ENCODE results near the gene HEY2. TPM values are rescaled to one million over a fixed set of nuclear protein-coding genes. Genes with fewer than 3 reads are reported as not detected.

HEY2 gene
- total and polyA plus RNA-seq, 4 donors: 10.3 to 28.3 (median 22.0) TPM

DNA sequence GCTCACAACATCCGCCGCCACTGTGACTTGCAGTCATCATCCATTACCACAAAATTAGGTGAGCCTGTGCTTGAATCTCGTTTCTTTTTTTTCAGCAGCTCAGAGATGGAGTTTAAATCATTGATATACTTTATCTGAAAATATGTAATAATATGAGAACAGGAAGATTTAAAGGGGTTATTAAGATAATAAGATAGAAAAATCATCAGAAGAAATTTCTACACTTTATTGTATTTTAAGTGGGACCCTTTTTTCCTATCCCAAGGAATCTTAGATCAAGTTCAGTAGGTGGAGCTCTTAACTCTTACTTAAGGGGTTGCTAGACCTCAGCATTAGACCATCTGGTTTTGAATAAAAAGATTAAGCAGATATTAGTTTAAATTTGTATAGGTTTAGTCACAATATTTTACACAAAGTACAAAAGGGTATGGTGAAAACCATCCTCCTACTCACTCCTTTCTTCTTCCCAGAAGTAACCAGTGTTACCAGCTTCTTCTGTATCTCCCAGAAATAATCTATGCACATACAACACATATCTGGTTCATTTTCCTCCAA, 32.0 kb downstream of the HEY2 start:
- WGBS (ENCODE audit: insufficient coverage): no CpG with 5 or more reads among the region's 3 CpGs
- peak in 3 of 6 donors; percentile 22 to 69 (median 42) for DNase-seq (ENCODE audit: low read depth in 4 of 6, low spot score in 6 of 6)
- H3K9me3 ChIP-seq (ENCODE audit: control insufficient read depth, insufficient read depth, low read length): no peaks in the 10 kb centered on the region
- no peaks in the 10 kb centered on the region for H3K4me1 ChIP-seq (ENCODE audit: control insufficient read depth, insufficient read depth, low read length)
- H3K27ac ChIP-seq (ENCODE audit: low read depth, low read length): peak overlapping the region; percentile 98
- no peaks in the 10 kb centered on the region for H3K36me3 ChIP-seq (ENCODE audit: control insufficient read depth, insufficient read depth, low read length)
- peak overlapping the region; percentile 95 for H3K4me3 ChIP-seq (ENCODE audit: low read depth, low read length)
- H3K27me3 ChIP-seq (ENCODE audit: control insufficient read depth, insufficient read depth, low read length): no peaks in the 10 kb centered on the region

DNA sequence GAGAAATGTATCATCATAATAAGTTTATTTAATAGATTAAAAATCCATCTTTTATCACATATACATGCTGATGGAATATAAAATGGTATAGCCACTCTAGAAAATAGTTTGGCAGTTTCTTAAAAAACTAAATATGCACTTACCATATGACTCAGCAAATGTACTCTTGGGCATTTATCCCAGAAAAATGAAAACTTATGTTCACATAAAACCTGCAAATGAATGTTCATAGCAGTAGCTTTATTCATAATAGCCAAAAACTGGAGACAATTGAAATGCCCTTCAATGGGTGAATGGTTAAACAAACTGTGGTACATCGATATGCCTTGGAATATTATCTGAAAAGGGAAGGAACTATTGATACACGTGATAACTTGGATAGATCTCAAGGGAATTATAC, 34.9 kb downstream of the HEY2 start:
- H3K4me3 ChIP-seq (ENCODE audit: low read depth, low read length): no peak overlapping the region
- H3K9me3 ChIP-seq (ENCODE audit: control insufficient read depth, insufficient read depth, low read length): no peaks in the 10 kb centered on the region
- H3K4me1 ChIP-seq (ENCODE audit: control insufficient read depth, insufficient read depth, low read length): peaks cover 3% of the 10 kb centered on the region
- H3K27ac ChIP-seq (ENCODE audit: low read depth, low read length): no peak overlapping the region
- no CpG with 5 or more reads among the region's 2 CpGs for WGBS (ENCODE audit: insufficient coverage)
- DNase-seq (ENCODE audit: low read depth in 4 of 6, low spot score in 6 of 6): peak in 1 of 6 donors; percentile 35
- no peaks in the 10 kb centered on the region for H3K27me3 ChIP-seq (ENCODE audit: control insufficient read depth, insufficient read depth, low read length)
- no peaks in the 10 kb centered on the region for H3K36me3 ChIP-seq (ENCODE audit: control insufficient read depth, insufficient read depth, low read length)

DNA sequence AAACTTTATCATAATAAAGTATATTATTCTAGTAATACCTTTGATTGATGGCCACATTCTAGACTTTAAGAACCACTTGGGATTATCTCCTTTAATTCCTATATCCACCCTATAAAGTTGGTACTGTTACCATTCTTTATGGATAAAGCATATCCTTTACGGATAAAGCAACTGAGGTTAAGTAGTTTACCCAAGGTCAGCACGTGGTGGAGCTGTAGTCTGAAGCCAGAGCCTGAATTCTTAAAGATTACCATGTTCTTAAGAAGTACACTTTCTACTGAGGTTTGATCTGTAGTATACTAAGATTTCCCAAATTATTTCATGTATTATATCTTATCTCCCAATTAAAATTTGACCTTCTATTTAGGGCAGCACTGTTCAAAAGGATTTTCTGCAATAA, 38.4 kb downstream of the HEY2 start:
- Histone ChIP-seq H3K4me3 (ENCODE audit: low read depth, low read length) (no peak overlapping the region), H3K27ac (ENCODE audit: low read depth, low read length) (no peak overlapping the region), H3K9me3 (ENCODE audit: control insufficient read depth, insufficient read depth, low read length) (no peaks in the 10 kb centered on the region), H3K27me3 (ENCODE audit: control insufficient read depth, insufficient read depth, low read length) (no peaks in the 10 kb centered on the region), H3K36me3 (ENCODE audit: control insufficient read depth, insufficient read depth, low read length) (no peaks in the 10 kb centered on the region), H3K4me1 (ENCODE audit: control insufficient read depth, insufficient read depth, low read length) (peaks cover 11% of the 10 kb centered on the region)
- WGBS (ENCODE audit: insufficient coverage): no CpG with 5 or more reads among the region's 2 CpGs
- DNase-seq (ENCODE audit: low read depth in 4 of 6, low spot score in 6 of 6): peak in 1 of 6 donors; percentile 46

DNA sequence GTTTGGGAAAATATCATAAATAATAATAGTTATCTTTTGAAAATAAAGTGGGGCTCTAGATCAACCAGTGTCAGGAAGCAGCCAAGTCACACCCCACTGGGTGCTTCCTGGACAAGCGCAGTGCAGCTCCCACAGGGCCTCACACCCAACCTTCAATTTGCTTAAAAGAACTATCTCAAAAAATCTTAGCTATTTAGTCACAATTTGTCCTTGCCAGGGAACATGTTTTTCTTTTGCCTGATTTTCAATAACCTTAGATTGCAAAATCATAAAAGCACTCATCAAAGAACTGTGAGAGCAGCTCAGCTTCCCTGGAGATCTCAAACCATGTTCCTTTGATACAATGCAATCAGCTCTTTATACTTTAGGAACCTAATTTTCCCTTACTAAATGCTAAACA, 39.7 kb downstream of the HEY2 start:
- DNase-seq (ENCODE audit: low read depth in 4 of 6, low spot score in 6 of 6): no peak
- Histone ChIP-seq H3K4me3 (ENCODE audit: low read depth, low read length) (no peak overlapping the region), H3K9me3 (ENCODE audit: control insufficient read depth, insufficient read depth, low read length) (no peaks in the 10 kb centered on the region), H3K36me3 (ENCODE audit: control insufficient read depth, insufficient read depth, low read length) (no peaks in the 10 kb centered on the region), H3K27ac (ENCODE audit: low read depth, low read length) (peak overlapping the region; percentile 98), H3K27me3 (ENCODE audit: control insufficient read depth, insufficient read depth, low read length) (no peaks in the 10 kb centered on the region), H3K4me1 (ENCODE audit: control insufficient read depth, insufficient read depth, low read length) (peaks cover 11% of the 10 kb centered on the region)
- 100% methylated on average over 1 of the region's 1 CpG for WGBS (ENCODE audit: insufficient coverage)

DNA sequence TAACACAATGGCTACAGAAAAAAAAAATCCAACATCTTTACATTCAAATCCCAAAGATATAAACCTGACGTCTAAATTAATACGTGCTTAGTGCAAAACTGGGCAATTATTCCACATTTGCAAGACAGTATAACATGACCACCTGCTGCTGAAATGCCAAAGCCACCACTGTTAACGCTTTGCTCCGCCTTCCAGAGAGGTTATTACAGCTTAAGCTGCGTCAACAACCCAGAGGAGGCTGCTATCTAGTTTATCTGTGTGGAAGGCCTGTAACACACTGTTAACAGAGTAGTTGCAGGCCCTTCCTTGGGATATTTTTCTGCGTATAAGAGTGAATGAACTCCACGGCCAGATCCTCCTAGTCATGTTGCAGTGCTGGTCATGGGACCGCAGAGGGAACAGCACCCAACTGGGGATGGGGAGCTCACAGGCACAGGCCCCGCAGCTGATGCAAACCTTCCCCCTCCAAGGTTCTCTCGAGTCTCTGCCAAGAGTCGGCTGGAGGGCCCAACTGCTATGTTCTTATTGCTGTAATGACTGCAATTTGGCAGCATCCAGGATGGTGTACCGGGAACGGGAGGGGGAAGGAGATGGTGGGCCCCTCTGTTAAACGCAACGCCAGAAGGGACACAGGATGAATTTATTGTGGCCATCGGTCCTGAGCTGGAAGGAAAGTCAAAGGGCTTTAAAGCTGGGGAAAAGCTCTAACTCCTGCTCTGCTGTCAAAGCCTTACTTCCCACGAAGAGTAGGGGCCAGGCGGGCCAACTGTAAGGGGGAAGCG, 40.3 kb downstream of the HEY2 start:
- Histone ChIP-seq H3K27me3 (ENCODE audit: control insufficient read depth, insufficient read depth, low read length) (no peaks in the 10 kb centered on the region), H3K36me3 (ENCODE audit: control insufficient read depth, insufficient read depth, low read length) (no peaks in the 10 kb centered on the region), H3K27ac (ENCODE audit: low read depth, low read length) (peak overlapping the region; percentile 98), H3K4me3 (ENCODE audit: low read depth, low read length) (peak overlapping the region; percentile 93), H3K9me3 (ENCODE audit: control insufficient read depth, insufficient read depth, low read length) (no peaks in the 10 kb centered on the region), H3K4me1 (ENCODE audit: control insufficient read depth, insufficient read depth, low read length) (peaks cover 11% of the 10 kb centered on the region)
- DNase-seq (ENCODE audit: low read depth in 4 of 6, low spot score in 6 of 6): peak in 5 of 6 donors; percentile 32 to 90 (median 50)
- 7% methylated on average over 18 of the region's 19 CpGs for WGBS (ENCODE audit: insufficient coverage)

DNA sequence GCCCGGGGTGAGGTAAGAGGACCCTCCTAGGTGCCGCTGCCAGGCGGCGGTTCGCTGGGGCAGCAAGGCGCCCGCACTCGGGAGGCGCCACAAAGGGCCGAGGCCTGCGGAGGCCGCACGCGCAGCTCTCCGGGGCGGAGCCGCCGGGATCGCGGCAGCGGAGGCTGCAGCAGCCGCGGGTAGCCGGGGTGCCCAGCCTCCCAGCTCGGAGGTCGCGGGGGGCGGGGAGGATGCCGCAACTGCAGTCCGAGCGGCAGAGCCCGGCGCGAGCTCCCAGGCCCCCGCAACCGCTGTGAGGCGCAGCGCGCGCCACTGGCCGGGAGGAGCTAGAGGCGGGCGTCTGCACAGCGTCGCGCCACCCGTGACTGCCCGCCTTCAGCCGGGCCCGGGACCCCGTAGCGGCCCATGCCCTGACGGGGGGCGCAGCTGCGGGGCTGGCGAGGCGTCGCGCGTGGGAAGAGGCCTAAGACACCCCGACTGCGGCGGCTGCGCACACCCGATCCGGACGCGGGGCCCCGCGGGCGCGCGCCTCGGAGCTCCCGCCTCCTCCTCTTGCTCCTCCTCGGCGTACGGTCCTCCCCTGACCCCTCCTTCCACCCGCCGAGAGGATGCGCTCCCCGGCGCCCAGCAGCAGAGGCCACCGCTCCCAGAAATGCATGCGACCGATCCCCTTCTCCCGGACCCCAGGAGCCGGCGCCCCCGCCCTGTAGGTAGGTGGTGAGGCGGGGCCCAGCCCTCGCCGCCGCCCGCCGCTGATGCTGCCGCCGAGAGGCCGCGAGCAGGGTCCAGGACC, 41.1 kb downstream of the HEY2 start, which contains the start of gene NCOA7:
Gene NCOA7, plus strand, starts transcription at position 603 of the 793 bp plus-strand sequence. CDS start 24,395 bp downstream, outside the sequence.
- Histone ChIP-seq H3K36me3 (ENCODE audit: control insufficient read depth, insufficient read depth, low read length) (no peaks in the 10 kb centered on the region), H3K27ac (ENCODE audit: low read depth, low read length) (peak within 1 kb of the TSS; percentile 98), H3K4me3 (ENCODE audit: low read depth, low read length) (peak within 1 kb of the TSS; percentile 93), H3K27me3 (ENCODE audit: control insufficient read depth, insufficient read depth, low read length) (no peaks in the 10 kb centered on the region), H3K9me3 (ENCODE audit: control insufficient read depth, insufficient read depth, low read length) (no peaks in the 10 kb centered on the region), H3K4me1 (ENCODE audit: control insufficient read depth, insufficient read depth, low read length) (peaks cover 11% of the 10 kb centered on the region)
- peak; percentile 70 to 95 (median 79) for DNase-seq (ENCODE audit: low read depth in 4 of 6, low spot score in 6 of 6)
- WGBS (ENCODE audit: insufficient coverage): under 1% methylated on average over 99 of the region's 100 CpGs

DNA sequence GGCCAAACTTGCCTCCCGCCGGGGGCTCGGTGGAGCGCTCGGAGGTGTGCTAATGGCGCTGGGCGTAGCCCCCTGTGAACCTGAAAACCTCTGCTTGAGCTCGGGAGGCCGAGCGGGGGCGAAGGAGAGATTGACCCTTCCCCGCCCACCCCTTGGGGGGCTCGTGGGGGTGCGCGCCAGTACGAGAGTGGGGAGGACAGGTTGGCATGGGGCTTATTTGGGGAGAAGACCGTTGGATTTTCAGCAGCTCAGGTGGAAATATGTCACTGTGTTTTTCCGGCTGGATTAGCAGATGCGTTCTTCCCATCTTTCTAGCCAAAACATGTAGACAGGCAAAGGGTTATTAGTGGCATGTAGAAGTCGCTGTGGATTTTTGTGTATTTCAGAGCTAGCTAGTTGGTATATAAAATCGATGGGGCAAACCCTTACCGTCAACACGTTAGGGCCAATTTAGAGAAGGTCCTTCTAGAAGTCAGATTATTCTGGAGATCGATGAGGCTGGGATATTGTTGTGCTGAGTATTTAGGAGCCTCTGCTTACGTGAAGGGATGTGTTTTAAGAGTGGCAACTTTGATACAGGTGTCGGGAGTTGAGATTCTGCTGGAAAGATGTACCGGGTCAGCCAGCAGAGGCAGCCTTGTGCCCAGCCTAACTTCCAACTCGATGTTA, 41.9 kb downstream of the HEY2 start:
- DNase-seq (ENCODE audit: low read depth in 4 of 6, low spot score in 6 of 6): peak; percentile 19 to 88 (median 58)
- Histone ChIP-seq H3K4me3 (ENCODE audit: low read depth, low read length) (peak overlapping the region; percentile 93), H3K27ac (ENCODE audit: low read depth, low read length) (peak overlapping the region; percentile 98), H3K9me3 (ENCODE audit: control insufficient read depth, insufficient read depth, low read length) (no peaks in the 10 kb centered on the region), H3K36me3 (ENCODE audit: control insufficient read depth, insufficient read depth, low read length) (no peaks in the 10 kb centered on the region), H3K4me1 (ENCODE audit: control insufficient read depth, insufficient read depth, low read length) (peaks cover 11% of the 10 kb centered on the region), H3K27me3 (ENCODE audit: control insufficient read depth, insufficient read depth, low read length) (no peaks in the 10 kb centered on the region)
- WGBS (ENCODE audit: insufficient coverage): 0% methylated on average over 24 of the region's 28 CpGs

DNA sequence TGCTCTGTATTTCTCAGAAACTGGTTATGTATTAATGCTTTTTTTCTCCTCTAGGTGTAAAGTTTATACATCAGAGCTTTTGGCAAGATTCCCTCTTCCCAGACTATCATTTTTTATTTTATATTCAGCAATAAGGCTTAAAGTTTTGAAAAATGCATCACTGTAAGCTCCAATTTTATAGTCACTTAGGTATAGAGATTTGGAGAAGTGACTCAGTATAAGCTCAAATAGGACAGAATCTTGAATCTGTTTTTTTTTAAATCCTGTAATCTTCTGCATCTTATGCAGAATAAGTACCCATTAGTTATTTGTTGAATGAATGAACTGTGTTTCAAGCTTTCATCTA, 42.4 kb downstream of the HEY2 start:
- Histone ChIP-seq H3K27me3 (ENCODE audit: control insufficient read depth, insufficient read depth, low read length) (no peaks in the 10 kb centered on the region), H3K36me3 (ENCODE audit: control insufficient read depth, insufficient read depth, low read length) (no peaks in the 10 kb centered on the region), H3K9me3 (ENCODE audit: control insufficient read depth, insufficient read depth, low read length) (no peaks in the 10 kb centered on the region), H3K4me3 (ENCODE audit: low read depth, low read length) (peak overlapping the region; percentile 93), H3K27ac (ENCODE audit: low read depth, low read length) (no peak overlapping the region), H3K4me1 (ENCODE audit: control insufficient read depth, insufficient read depth, low read length) (peaks cover 11% of the 10 kb centered on the region)
- DNase-seq (ENCODE audit: low read depth in 4 of 6, low spot score in 6 of 6): no peak

DNA sequence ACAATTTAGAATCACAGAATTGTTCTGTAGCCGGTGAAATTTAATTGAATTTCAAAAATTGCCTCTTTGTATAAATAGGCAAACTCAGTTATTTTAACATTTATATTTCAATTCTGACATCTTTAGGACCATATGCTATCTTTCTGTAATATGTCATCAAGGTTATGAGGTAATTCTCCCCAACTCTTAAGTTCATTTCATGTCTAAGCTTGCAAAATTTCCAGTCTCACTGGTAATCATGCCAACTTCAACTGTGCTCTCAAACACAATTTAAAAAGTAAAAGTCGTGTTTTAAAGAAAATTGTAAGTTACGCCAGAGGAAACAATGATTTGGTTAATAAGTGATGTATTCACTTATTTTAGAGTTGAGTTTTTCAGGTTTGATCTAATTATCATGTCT, 42.7 kb downstream of the HEY2 start:
- no peaks in the 10 kb centered on the region for H3K36me3 ChIP-seq (ENCODE audit: control insufficient read depth, insufficient read depth, low read length)
- no peak overlapping the region for H3K27ac ChIP-seq (ENCODE audit: low read depth, low read length)
- H3K27me3 ChIP-seq (ENCODE audit: control insufficient read depth, insufficient read depth, low read length): no peaks in the 10 kb centered on the region
- no peak for DNase-seq (ENCODE audit: low read depth in 4 of 6, low spot score in 6 of 6)
- H3K4me3 ChIP-seq (ENCODE audit: low read depth, low read length): peak overlapping the region; percentile 93
- WGBS (ENCODE audit: insufficient coverage): no CpG with 5 or more reads among the region's 3 CpGs
- H3K9me3 ChIP-seq (ENCODE audit: control insufficient read depth, insufficient read depth, low read length): no peaks in the 10 kb centered on the region
- H3K4me1 ChIP-seq (ENCODE audit: control insufficient read depth, insufficient read depth, low read length): peaks cover 11% of the 10 kb centered on the region
